ENCODE measurements around the gene SNRPB2. TPM values are rescaled to one million over a fixed set of nuclear protein-coding genes. Genes with fewer than 3 reads are reported as not detected.
A peak's percentile ranks its signal among the peaks of the same experiment; 100 is the strongest.

Gene SNRPB2
- total RNA-seq, 1 donor, result 51.4 TPM

DNA sequence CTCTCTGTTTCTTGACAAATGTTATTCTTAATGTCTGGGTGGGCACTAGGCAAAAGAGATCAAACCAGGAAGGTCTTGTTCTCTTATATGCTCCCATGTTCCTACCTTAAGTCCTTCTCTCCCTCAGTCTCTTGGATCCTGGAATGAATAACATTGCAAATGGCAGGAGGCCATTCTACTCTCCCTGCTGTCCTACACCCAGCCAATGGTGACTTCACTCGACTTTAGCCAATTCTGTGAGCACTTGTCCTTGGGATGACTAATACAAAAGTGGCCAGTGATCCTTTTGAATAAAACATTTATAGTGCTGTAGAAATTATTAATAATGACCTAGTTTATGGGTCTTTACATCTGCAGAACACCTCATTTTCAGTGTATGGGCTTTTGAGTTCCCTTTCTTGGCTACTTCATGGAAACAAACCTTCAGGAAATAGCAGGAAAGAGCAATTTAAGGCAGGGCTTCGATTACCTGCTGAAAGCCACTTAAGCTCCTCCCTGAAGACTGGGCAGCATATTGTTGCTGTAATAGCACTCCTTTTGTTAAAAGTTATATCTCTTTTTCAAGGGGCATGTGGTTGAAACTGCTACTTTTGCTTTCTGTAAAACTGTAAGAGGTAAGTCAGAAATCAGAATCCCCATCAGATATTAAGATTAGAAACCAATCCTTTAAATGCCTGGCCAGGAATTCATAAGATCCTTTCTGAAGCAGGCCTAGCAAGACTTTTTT, 28.8 kb downstream of the SNRPB2 start:
- no peak for DNase-seq (ENCODE audit: low read depth)
- no peak overlapping the region for H3K4me3 ChIP-seq (ENCODE audit: low read depth, low read length)
- TF ChIP-seq, protein P1, sequence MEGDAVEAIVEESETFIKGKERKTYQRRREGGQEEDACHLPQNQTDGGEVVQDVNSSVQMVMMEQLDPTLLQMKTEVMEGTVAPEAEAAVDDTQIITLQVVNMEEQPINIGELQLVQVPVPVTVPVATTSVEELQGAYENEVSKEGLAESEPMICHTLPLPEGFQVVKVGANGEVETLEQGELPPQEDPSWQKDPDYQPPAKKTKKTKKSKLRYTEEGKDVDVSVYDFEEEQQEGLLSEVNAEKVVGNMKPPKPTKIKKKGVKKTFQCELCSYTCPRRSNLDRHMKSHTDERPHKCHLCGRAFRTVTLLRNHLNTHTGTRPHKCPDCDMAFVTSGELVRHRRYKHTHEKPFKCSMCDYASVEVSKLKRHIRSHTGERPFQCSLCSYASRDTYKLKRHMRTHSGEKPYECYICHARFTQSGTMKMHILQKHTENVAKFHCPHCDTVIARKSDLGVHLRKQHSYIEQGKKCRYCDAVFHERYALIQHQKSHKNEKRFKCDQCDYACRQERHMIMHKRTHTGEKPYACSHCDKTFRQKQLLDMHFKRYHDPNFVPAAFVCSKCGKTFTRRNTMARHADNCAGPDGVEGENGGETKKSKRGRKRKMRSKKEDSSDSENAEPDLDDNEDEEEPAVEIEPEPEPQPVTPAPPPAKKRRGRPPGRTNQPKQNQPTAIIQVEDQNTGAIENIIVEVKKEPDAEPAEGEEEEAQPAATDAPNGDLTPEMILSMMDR (IDR thresholded peaks at IDR 0.05; ENCODE audit: insufficient read depth, low read depth, low read length), result no peak

DNA sequence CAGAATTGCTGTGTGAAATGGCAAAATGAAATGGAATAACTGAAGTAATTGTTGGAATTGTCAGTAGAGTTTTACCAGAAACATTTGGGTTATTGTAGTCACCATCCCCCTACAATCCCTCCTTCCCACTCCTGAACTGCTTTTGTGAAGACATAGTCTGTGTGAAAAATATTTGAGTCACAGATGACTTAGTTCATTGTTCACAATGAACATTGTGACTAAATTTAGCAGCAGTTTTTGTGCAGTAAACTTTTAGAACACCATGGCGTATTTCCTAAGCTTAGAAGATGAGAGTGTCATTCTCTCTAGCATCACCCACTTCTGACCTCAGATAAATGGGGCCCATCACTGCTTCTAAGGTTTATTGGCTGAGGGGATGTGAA, 29.3 kb downstream of the SNRPB2 start:
- TF ChIP-seq, protein P1 (IDR thresholded peaks at IDR 0.05; ENCODE audit: insufficient read depth, low read depth, low read length), result no peak
- H3K4me3 ChIP-seq (ENCODE audit: low read depth, low read length), result no peak overlapping the region
- DNase-seq (ENCODE audit: low read depth), result no peak

DNA sequence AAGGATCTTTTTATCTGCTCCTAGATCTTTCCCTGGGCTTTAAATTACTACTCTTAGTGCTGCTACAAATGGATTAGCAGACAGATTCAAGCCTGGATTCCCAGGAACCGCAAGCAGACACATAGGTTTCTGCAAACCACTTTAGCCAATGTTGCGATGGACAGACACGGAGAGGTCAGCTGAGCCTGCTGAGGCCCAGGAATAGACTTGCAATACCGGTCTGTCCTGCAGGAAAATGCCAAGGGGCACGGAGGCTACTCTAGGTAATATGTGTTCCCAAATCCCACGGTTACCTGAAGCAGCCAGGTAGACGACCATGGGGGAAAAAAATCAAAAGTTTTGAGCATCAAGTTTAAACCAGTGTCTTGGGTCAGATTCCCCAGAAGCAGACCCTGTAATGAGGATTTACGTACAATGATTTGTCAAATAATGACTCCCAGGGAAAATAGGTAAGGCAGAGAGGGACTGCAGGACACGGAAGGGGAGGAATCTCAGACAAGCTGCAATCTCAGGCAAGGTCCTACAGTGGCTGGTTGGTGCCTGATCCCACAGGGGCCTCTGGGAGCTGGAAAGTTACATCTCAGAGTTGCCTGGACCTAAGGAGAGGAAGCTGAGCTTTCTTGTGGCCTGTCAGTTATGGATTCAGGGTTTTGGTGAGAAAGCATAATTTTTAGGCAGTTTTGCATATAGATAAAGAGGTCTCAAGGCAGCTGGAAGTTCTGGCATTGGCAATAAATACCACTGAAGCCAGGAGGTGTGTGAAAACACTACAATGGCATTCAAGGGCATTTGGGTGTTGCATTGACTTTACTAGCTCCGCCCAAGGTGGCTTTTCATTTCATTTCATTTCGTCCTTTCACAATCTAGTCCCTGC, 30.8 kb downstream of the SNRPB2 start:
- H3K4me3 ChIP-seq (ENCODE audit: low read depth, low read length), result no peak overlapping the region
- TF ChIP-seq, protein P1 (IDR thresholded peaks at IDR 0.05; ENCODE audit: insufficient read depth, low read depth, low read length), result no peak
- no peak for DNase-seq (ENCODE audit: low read depth)

DNA sequence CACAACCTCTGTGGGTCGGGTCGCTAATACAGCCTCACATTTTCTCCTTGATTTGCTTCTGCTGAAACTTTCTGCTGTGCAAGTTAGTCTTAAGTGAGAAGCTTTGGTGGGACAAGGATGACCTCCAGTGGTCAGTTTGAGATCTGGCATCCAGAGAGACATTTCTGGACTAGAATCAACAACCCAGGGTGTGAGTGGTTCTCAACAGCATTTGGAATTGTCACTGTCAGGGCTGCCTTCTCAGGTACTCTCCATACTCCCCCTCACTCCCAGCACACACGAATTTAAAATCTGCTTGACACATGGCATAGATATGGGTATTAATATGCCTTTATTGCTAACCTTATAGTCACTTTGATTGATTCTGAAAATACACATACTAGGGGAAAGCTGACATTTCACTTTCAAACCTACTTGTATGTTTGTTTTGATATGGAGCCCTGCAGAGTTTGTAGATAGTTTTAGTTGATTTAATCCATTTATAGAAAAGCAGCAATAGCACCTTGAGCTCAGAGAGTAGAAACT, 31.5 kb downstream of the SNRPB2 start:
- H3K4me3 ChIP-seq (ENCODE audit: low read depth, low read length), result no peak overlapping the region
- peak; percentile 77 for DNase-seq (ENCODE audit: low read depth)
- TF ChIP-seq, protein P1 (IDR thresholded peaks at IDR 0.05; ENCODE audit: insufficient read depth, low read depth, low read length), result peak; percentile 79

DNA sequence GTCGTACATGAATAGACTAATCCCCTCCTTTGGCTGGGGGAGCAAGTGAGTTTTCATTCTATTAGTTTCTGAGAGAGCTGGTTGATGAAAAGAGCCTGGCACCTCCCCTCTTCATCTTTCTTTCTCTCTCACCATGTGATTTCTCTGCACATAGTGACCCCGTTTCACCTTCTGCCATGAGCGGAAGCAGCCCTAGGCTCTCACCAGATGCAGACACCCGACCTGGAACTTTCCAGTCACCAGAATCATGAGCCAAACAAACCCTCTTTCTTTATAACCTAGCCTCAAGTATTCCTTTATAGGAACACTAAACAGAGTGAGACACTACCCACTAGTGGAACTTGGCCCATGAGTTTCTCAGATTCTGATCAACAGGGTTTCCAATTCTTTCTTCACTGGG, 34.7 kb downstream of the SNRPB2 start:
- no peak for DNase-seq (ENCODE audit: low read depth)
- TF ChIP-seq, protein P1 (IDR thresholded peaks at IDR 0.05; ENCODE audit: insufficient read depth, low read depth, low read length), result no peak
- H3K4me3 ChIP-seq (ENCODE audit: low read depth, low read length), result no peak overlapping the region

DNA sequence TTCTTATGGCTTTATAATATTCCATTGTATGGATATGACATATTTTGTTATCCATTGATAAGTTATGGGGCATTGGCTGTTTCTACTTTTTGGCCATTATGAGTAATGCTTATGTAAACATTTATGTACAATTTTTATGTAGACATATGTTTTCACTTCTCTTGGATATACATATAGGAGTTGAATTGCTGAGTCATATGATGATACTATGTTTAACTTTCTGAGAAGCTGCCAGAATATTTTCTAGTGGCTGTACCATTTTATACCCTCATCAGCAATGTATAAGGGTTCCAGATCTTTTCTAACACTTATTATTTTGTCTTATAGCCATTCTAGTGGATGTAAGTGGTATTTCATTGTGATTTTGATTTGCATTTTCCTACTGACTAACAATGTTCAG, 41.4 kb downstream of the SNRPB2 start:
- TF ChIP-seq, protein P1 (IDR thresholded peaks at IDR 0.05; ENCODE audit: insufficient read depth, low read depth, low read length), result no peak
- DNase-seq (ENCODE audit: low read depth), result no peak
- no peak overlapping the region for H3K4me3 ChIP-seq (ENCODE audit: low read depth, low read length)

All from fibroblast of villous mesenchyme (primary cell).